Breast epithelium (tissue), 4 donors: Measurements from ENCODE around the gene IMMT. TPM values are rescaled to one million over a fixed set of nuclear protein-coding genes. Genes with fewer than 3 reads are reported as not detected.

Experiments used
- DNase-seq, 2 donors: peaks; one replicate each; pipeline ENCODE4 v3.0.0-alpha.2; 2019; ENCODE audit warnings: low spot score in 2 of 2
- H3K27ac ChIP-seq, 2 donors: fragments of 200-600 bp; sonication (generic) in 1 of 2; one replicate each; pipeline ENCODE4 v1.5.1; 2016 to 2019; ENCODE audit warnings: mild to moderate bottlenecking in 1 of 2
- H3K27me3 ChIP-seq, 2 donors: fragments of 200-600 bp; sonication (generic) in 1 of 2; one replicate each; pipeline versions ENCODE4 v1.5.1 to v1.6.0; 2017 to 2019; ENCODE audit warnings: control low read depth in 1 of 2, mild to moderate bottlenecking in 1 of 2
- H3K36me3 ChIP-seq: fragments of 200-600 bp; one replicate; pipeline ENCODE4 v1.5.1; 2019
- H3K4me1 ChIP-seq, 2 donors: fragments of 200-600 bp; sonication (generic); one replicate each; pipeline ENCODE4 v1.5.1; 2016 to 2019; ENCODE audit warnings: control low read depth in 1 of 2
- H3K4me3 ChIP-seq, 3 donors: fragments of 200-600 bp; sonication (generic); 1 replicate in 2 of 3; 2 replicates in 1 of 3; pipeline ENCODE4 v1.5.1; 2016 to 2019; ENCODE audit warnings: mild to moderate bottlenecking in 3 of 3, moderate library complexity in 2 of 3
- H3K9me3 ChIP-seq, 2 donors: fragments of 200-600 bp; sonication (generic) in 1 of 2; one replicate each; pipeline ENCODE4 v1.5.1; 2016 to 2019; ENCODE audit warnings: control low read depth in 1 of 2
- POLR2A ChIP-seq: fragments of 450-650 bp; IDR thresholded peaks from one replicate; pipeline ENCODE4 v1.6.1; 2016; ENCODE audit warnings: antibody characterized with exemption, mild to moderate bottlenecking, moderate library complexity
- POLR2AphosphoS5 ChIP-seq, 3 donors: sonication (generic); formaldehyde crosslinking; IDR thresholded peaks; one replicate each; pipeline ENCODE4 v1.6.1; 2017; ENCODE audit warnings: antibody characterized with exemption in 3 of 3
- intact Hi-C: fragments of 100-400 bp; cut with DNase I; formaldehyde crosslinking; loops from one replicate; pipeline ENCODE4 v1.15.1; 2023; ENCODE audit warnings: low total_unique reads
- total RNA-seq, 3 donors: library from RNA; depleted of rRNA; stranded (reverse); fragments of >200 nt; gene quantifications; one replicate each; pipeline ENCODE4 v1.1.0, GENCODE V29; 2016
- TF ChIP-seq, protein P1 (sequence below), 3 donors: fragments of 450-650 bp; IDR thresholded peaks; one replicate each; pipeline ENCODE4 v1.5.1; 2016 to 2017; ENCODE audit warnings: antibody characterized with exemption in 3 of 3, mild to moderate bottlenecking in 3 of 3, moderate library complexity in 3 of 3

IMMT gene
- total RNA-seq, 3 donors from 2014 or later, result 44.8 to 56.1 (median 48.2) TPM

DNA sequence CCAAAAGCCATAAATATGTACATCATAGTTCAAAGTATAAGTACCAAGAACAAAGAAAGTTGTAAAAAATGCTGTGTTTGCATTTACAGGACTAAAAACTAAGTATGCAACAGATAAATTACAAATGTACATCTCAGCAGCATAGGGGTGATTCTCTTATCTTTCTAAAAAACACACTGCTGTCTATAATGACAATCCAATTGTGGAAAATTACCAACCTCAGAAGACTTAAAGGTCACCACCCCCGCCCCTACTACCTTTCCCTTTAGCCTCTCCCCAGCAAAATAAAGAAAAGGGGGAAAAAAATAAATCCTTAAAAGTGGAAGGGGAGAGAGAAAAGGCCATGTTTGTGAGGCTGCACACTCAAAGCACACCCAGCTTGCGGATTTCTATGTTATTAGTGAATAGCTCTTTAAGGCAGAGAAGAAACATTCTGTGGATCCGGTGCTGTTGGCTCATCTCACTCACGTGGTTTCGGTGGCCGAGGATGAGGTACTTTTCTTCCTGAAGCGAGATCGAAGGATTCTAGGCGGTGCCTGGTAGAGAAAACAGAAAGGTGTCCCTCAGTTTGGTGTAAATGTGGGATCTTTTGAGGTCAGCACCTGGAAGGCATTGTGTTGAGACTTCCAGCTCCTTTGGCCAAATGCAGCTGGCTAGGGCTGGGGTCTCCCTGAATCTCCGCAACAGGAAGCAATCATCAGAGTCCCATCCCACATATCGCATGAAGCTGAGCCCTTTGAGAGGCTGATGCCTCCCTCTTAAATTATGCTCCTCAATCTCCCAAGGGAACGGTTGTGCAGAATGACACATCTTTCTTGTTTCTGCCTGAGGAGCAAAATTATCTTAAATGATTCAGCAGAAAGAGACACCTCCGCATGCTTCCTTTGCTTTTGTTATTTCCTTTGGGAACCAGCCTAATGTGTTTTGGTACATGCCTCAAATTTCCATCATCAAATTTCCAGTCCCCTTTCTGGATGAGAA is 21.6 kb upstream of the IMMT start:
- H3K27ac ChIP-seq, result peak overlapping the region in 1 of 2 donors; percentile 20
- H3K4me1 ChIP-seq, result no peaks in the 10 kb centered on the region
- no peak for DNase-seq
- H3K4me3 ChIP-seq, result peak overlapping the region; percentile 0 to 55 (median 34)
- intact Hi-C loops, result no loop called here
- TF ChIP-seq POLR2AphosphoS5 (IDR thresholded peaks at IDR 0.05), result no peak
- no peak for TF ChIP-seq POLR2A
- TF ChIP-seq, protein P1, sequence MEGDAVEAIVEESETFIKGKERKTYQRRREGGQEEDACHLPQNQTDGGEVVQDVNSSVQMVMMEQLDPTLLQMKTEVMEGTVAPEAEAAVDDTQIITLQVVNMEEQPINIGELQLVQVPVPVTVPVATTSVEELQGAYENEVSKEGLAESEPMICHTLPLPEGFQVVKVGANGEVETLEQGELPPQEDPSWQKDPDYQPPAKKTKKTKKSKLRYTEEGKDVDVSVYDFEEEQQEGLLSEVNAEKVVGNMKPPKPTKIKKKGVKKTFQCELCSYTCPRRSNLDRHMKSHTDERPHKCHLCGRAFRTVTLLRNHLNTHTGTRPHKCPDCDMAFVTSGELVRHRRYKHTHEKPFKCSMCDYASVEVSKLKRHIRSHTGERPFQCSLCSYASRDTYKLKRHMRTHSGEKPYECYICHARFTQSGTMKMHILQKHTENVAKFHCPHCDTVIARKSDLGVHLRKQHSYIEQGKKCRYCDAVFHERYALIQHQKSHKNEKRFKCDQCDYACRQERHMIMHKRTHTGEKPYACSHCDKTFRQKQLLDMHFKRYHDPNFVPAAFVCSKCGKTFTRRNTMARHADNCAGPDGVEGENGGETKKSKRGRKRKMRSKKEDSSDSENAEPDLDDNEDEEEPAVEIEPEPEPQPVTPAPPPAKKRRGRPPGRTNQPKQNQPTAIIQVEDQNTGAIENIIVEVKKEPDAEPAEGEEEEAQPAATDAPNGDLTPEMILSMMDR (IDR thresholded peaks at IDR 0.05), result no peak
- no peaks in the 10 kb centered on the region for H3K9me3 ChIP-seq
- H3K36me3 ChIP-seq, result no peaks in the 10 kb centered on the region
- H3K27me3 ChIP-seq, result no peaks in the 10 kb centered on the region

DNA sequence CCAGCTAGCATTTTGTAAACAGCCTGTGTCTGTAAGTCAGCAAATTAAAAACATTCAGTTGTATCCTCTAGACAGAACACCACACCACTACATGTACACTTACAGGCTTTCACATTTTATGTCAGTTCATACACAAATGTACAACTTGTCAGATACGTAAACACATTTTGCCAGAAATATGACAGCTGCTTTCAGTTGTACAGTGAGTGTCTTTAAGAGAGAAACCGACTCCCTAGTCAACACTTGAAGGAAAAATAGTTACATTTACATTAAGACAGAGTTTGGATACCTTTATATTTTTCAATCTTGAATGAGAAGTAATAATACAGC is 19.2 kb upstream of the IMMT start:
- H3K27ac ChIP-seq, result peak overlapping the region in 1 of 2 donors; percentile 14
- no peak for DNase-seq
- H3K4me3 ChIP-seq, result no peak overlapping the region
- H3K4me1 ChIP-seq, result no peaks in the 10 kb centered on the region
- H3K27me3 ChIP-seq, result no peaks in the 10 kb centered on the region
- TF ChIP-seq POLR2AphosphoS5 (IDR thresholded peaks at IDR 0.05) (no peak), POLR2A (no peak)
- TF ChIP-seq, protein P1 (IDR thresholded peaks at IDR 0.05), result no peak
- no peaks in the 10 kb centered on the region for H3K9me3 ChIP-seq
- intact Hi-C loops, result no loop called here
- H3K36me3 ChIP-seq, result no peaks in the 10 kb centered on the region

DNA sequence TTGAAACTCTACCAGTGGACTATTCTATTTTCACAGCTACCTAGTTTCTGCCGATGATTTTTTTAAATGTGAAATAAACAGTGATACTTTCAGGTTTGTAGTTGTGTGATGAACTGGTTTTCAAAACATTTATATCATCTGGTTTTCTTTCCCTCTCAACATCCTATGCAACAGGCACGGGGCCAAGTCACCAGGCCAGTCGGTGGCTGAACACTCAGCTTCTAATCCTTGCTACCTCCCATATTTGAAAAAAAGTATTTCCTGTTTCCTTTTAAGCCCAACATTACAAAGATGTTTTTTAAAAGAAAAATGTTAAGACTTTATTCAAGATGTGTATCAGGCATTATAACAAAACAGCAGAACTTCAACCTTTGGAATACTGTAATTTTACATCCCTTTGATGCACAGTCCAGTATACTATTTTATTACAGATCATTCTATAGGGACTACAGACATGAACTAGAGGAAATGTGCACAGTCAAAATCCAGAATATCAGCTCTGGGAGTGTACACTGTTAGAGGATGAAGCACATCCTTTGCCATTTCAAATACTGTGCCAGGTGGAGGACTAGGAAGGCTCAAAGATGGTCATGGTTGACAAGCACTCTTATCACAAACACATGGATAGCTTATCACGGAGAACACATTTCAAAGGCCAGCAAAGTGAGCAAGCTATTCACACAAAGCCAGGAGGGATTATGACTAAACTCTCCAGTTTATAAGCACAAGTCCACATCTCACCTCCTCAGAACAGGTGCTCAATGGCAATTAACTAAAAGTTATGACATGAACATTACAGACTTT is 18.6 kb upstream of the IMMT start:
- intact Hi-C loops, result no loop called here
- DNase-seq, result no peak
- TF ChIP-seq, protein P1 (IDR thresholded peaks at IDR 0.05), result no peak
- TF ChIP-seq POLR2A (no peak), POLR2AphosphoS5 (IDR thresholded peaks at IDR 0.05) (no peak)
- Histone ChIP-seq H3K4me1 (no peaks in the 10 kb centered on the region), H3K36me3 (no peaks in the 10 kb centered on the region), H3K27ac (peak overlapping the region in 1 of 2 donors; percentile 14), H3K27me3 (no peaks in the 10 kb centered on the region), H3K4me3 (no peak overlapping the region), H3K9me3 (no peaks in the 10 kb centered on the region)

DNA sequence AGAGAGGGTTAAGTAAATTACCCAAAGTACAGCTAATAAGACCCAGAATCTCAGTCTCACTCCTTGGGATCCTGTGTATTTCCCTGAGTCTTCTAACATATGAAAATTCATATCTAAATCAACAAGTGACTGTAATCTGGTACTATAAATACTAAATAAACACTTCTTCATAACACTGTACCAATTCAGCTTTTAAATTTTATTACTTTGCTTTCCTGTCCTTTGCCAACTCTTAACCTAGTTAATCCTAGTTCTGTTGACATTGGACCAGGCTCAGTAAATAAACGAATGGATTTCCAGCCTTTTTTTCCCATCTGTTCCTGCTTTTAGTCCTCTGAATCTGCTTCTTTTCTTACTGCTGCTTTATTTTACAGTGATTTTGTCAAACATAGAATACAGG is 17.8 kb upstream of the IMMT start:
- no peak overlapping the region for H3K27ac ChIP-seq
- H3K4me1 ChIP-seq, result no peaks in the 10 kb centered on the region
- no peak for DNase-seq
- H3K4me3 ChIP-seq, result no peak overlapping the region
- no peaks in the 10 kb centered on the region for H3K27me3 ChIP-seq
- intact Hi-C loops, result no loop called here
- no peak for TF ChIP-seq POLR2AphosphoS5 (IDR thresholded peaks at IDR 0.05)
- TF ChIP-seq, protein P1 (IDR thresholded peaks at IDR 0.05), result no peak
- no peak for TF ChIP-seq POLR2A
- H3K36me3 ChIP-seq, result no peaks in the 10 kb centered on the region
- H3K9me3 ChIP-seq, result no peaks in the 10 kb centered on the region

DNA sequence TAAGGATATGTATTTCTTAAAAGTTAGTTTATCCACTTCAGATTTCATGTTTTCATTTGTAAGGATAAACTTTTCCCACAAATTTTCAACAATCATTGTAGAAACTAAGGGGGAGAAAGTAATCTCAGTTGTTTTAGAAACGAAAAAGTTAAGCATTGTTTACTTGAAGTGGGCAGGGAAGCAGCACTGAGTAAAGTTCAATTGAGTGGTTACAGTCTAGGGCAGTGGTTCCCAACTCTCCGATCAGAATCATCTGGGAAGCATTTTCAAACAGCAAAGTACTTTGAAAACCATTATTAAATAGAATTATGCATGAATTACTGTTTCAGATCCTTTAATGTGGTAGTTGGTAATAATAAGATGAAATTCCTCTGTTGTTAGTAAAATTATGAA is 16.5 kb upstream of the IMMT start:
- DNase-seq, result no peak
- intact Hi-C loops, result no loop called here
- no peak overlapping the region for H3K4me3 ChIP-seq
- H3K27me3 ChIP-seq, result no peaks in the 10 kb centered on the region
- no peak overlapping the region for H3K27ac ChIP-seq
- TF ChIP-seq POLR2AphosphoS5 (IDR thresholded peaks at IDR 0.05) (no peak), POLR2A (no peak)
- TF ChIP-seq, protein P1 (IDR thresholded peaks at IDR 0.05), result no peak
- H3K4me1 ChIP-seq, result no peaks in the 10 kb centered on the region
- no peaks in the 10 kb centered on the region for H3K36me3 ChIP-seq
- no peaks in the 10 kb centered on the region for H3K9me3 ChIP-seq
